Right lobe of liver (tissue), 6 donors: Measurements from ENCODE around the gene HELZ2. TPM values are rescaled to one million over a fixed set of nuclear protein-coding genes. Genes with fewer than 3 reads are reported as not detected.

ENCODE experiments used
- ATAC-seq, 4 donors: fragments of 200-7000 bp; cut with Tn5 transposase; one replicate each; pipeline ENCODE4 v1.9.1; 2020; ENCODE audit warnings: mild to moderate bottlenecking in 4 of 4, moderate library complexity in 4 of 4
- DNase-seq, 3 donors: peaks; one replicate each; pipeline ENCODE4 v3.0.0-alpha.2; 2020
- H3K27ac ChIP-seq, 3 donors: fragments of 200-600 bp; one replicate each; pipeline ENCODE4 v1.8.0; 2022
- H3K27me3 ChIP-seq, 2 donors: fragments of 200-600 bp; one replicate each; pipeline ENCODE4 v1.8.0; 2022
- H3K36me3 ChIP-seq, 4 donors: fragments of 200-600 bp; sonication (generic) in 1 of 4; one replicate each; pipeline versions ENCODE4 v1.5.1 to v1.8.0; 2017 to 2022; ENCODE audit warnings: control low read depth in 1 of 4
- H3K4me1 ChIP-seq, 4 donors: fragments of 200-600 bp; sonication (generic) in 1 of 4; one replicate each; pipeline versions ENCODE4 v1.5.1 to v1.8.0; 2017 to 2022; ENCODE audit warnings: control low read depth in 1 of 4
- H3K4me3 ChIP-seq, 3 donors: fragments of 200-600 bp; one replicate each; pipeline ENCODE4 v1.8.0; 2022
- H3K9me3 ChIP-seq, 4 donors: fragments of 200-600 bp; sonication (generic) in 1 of 4; one replicate each; pipeline versions ENCODE4 v1.5.1 to v1.8.0; 2017 to 2022; ENCODE audit warnings: control low read depth in 1 of 4
- CTCF ChIP-seq, 4 donors: fragments of 200-600 bp in 3 of 4; fragments of 450-650 bp in 1 of 4; IDR thresholded peaks; one replicate each; pipeline versions ENCODE4 v1.5.1 to v1.8.0; 2016 to 2022; ENCODE audit warnings: antibody characterized with exemption in 4 of 4, mild to moderate bottlenecking in 2 of 4
- POLR2A ChIP-seq: fragments of 450-650 bp; IDR thresholded peaks from one replicate; pipeline ENCODE4 v1.6.1; 2017; ENCODE audit warnings: antibody characterized with exemption, mild to moderate bottlenecking
- WGBS: methylation state at CpG from one replicate; pipeline ENCODE4 v1.1.6; 2018; ENCODE audit warnings: low coverage, low lambda C conversion rate; ENCODE audit not compliant: insufficient coverage; ENCODE audit errors: missing lambda C conversion rate; 5-methylcytosine and 5-hydroxymethylcytosine counted together
- intact Hi-C, 2 donors: fragments of 100-400 bp; cut with DNase I; formaldehyde crosslinking; loops; one replicate each; pipeline versions ENCODE4 v1.11.2 to v1.14.1; 2022
- total RNA-seq, 6 experiments: library from RNA; depleted of rRNA in 2 of 6; stranded (reverse); fragments of >200 nt in 2 of 6; fragmentation: NEBNext Ultra II Directional in 3 of 6; extraction: Animal tissue kit (Norgen Biotek cat#: 25700) in 3 of 6; gene quantifications; one replicate each; pipeline versions ENCODE4 v1.1.0 to v1.2.4, GENCODE V29; 2016 to 2023
- donor health status: DM: no; HTN: yes; CAD: no.
- donor health status: DM: no; HTN: no; CAD: no.
- donor health status: DM: no; HTN: no; CAD: no.
- donor health status: DM: no; HTN: yes; CAD: no.
- donor health status: DM: no; HTN: yes; CAD: no.

Gene HELZ2
- total RNA-seq, 6 experiments from 2014 or later, result 14.8 to 30.3 (median 24.1) TPM

GRCh38 chr20:63619505-63619904 lies 45.5 kb upstream of the HELZ2 start:
- H3K27ac ChIP-seq, result no peak overlapping the region
- H3K4me3 ChIP-seq, result no peak overlapping the region
- DNase-seq, result no peak
- H3K36me3 ChIP-seq, result peaks cover 0 to 15% (median 0%) of the 10 kb centered on the region in 4 donors
- H3K27me3 ChIP-seq, result no peaks in the 10 kb centered on the region
- TF ChIP-seq CTCF (IDR thresholded peaks at IDR 0.05) (no peak), POLR2A (no peak)
- H3K9me3 ChIP-seq, result no peaks in the 10 kb centered on the region
- H3K4me1 ChIP-seq, result no peaks in the 10 kb centered on the region
- ATAC-seq, result no peak
- intact Hi-C loops, result no loop called here
- WGBS, result 91% methylated on average over 6 of the region's 13 CpGs

- TF ChIP-seq CTCF (IDR thresholded peaks at IDR 0.05), result no peak
- no peak for TF ChIP-seq POLR2A
- Histone ChIP-seq H3K9me3 (no peaks in the 10 kb centered on the region), H3K27ac (no peak overlapping the region), H3K4me3 (no peak overlapping the region), H3K27me3 (no peaks in the 10 kb centered on the region), H3K4me1 (no peaks in the 10 kb centered on the region), H3K36me3 (peaks cover 0 to 15% (median 0%) of the 10 kb centered on the region in 4 donors)
- peak in 1 of 3 donors; percentile 14 for DNase-seq
- intact Hi-C loops, result no loop called here
- WGBS, result 89% methylated on average over 8 of the region's 16 CpGs
- no peak for ATAC-seq
Measured at GRCh38 chr20:63619086-63619485, 45.0 kb upstream of the HELZ2 start.

GRCh38 chr20:63618291-63618980 lies 44.4 kb upstream of the HELZ2 start:
- no peak overlapping the region for H3K27ac ChIP-seq
- H3K4me3 ChIP-seq, result no peak overlapping the region
- no peaks in the 10 kb centered on the region for H3K4me1 ChIP-seq
- peaks cover 0 to 15% (median 0%) of the 10 kb centered on the region in 4 donors for H3K36me3 ChIP-seq
- DNase-seq (peak in 1 of 3 donors; percentile 2), ATAC-seq (no peak)
- 89% methylated on average over 3 of the region's 11 CpGs for WGBS
- TF ChIP-seq CTCF (IDR thresholded peaks at IDR 0.05) (no peak), POLR2A (no peak)
- no peaks in the 10 kb centered on the region for H3K9me3 ChIP-seq
- no peaks in the 10 kb centered on the region for H3K27me3 ChIP-seq
- intact Hi-C loops, result no loop called here

GRCh38 chr20:63617876-63618265 lies 43.8 kb upstream of the HELZ2 start:
- Histone ChIP-seq H3K27ac (no peak overlapping the region), H3K27me3 (no peaks in the 10 kb centered on the region), H3K36me3 (peaks cover 0 to 15% (median 0%) of the 10 kb centered on the region in 4 donors), H3K9me3 (no peaks in the 10 kb centered on the region), H3K4me3 (no peak overlapping the region), H3K4me1 (no peaks in the 10 kb centered on the region)
- peak in 1 of 3 donors; percentile 15 for DNase-seq
- WGBS, result no CpG with 5 or more reads among the region's 8 CpGs
- ATAC-seq, result peak in 1 of 4 donors; percentile 15
- intact Hi-C loops, result no loop called here
- no peak for TF ChIP-seq POLR2A
- TF ChIP-seq CTCF (IDR thresholded peaks at IDR 0.05), result no peak
